ENCODE measurements around the gene ETV5. TPM values are rescaled to one million over a fixed set of nuclear protein-coding genes. Genes with fewer than 3 reads are reported as not detected.

Gene ETV5
- total and polyA plus RNA-seq, 10 of the 15 experiments (the other 5 are each of a cell fraction or from before 2014, with no cell fraction given): 5.0 to 18.4 (median 7.4) TPM

DNA sequence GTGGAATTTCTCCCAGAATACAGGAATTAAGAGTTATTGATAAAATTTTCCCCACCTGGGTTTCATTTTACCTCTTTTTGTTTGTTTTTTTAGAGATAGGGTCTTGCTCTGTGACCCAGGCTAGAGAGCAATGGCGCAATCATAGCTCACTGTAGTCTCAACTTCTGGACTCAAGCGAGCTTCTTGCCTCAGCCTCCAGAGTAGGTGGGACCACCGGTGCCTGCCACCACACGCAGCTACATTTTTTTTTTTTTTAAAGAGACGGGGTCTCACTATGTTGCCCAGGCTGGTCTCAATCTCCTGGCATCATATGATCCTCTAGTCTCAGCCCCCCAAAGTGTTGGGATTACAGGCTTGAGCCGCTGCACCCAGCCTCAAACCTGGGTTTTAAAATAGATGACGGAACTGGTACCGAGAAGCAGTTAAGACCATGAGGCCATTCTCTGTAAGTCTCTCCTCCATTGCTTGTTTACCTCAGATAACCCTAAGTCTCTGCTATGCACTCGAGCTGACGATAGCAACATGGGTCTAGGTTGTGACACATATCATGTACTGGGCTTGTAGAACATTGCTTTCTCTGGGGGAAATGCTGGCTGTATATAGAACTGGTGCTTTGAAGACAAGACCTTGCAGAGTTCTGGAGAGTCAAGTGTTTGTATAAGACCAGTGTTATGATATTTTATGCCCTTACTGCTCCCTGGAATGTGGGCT, 16.4 kb downstream of the ETV5 start:
- peaks cover 0 to 4% of the 10 kb centered on the region in 2 experiments; a peak in 2 of 4 replicates for H3K27me3 ChIP-seq (replicated peaks in 1 of 2; ENCODE audit: control insufficient read depth in 2 of 2, insufficient read depth in 2 of 2, low read length in 1 of 2)
- no TSS peak for BruUV-seq (replicated peaks)
- intact Hi-C loops (cut with micrococcal nuclease; ENCODE audit: unreplicated experiment): no loop called here

DNA sequence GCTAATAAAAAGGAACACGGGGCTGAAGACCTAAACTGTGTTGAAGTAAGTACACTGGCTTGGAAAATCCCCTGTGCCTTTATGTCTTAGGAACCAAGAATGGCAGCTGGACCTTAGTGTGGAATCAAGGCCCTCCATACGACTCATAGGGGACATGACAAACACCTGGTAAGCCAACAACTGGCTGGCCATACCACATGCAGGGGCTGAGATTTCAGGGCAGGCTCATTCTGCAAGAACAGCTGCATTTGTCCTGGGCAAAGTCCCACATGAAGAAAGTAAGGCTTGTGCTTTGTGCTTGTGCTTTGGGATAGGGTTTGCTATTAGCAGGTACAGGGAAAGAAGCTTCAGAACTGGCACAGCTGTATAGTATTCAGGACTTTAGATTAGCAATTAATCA, 18.0 kb downstream of the ETV5 start:
- WGBS (ENCODE audit: insufficient coverage, insufficient replicate concordance, low lambda C conversion rate, missing lambda C conversion rate): 6% methylated on average over 2 of the region's 2 CpGs
- intact Hi-C loops (cut with micrococcal nuclease; ENCODE audit: unreplicated experiment): no loop called here
- TF ChIP-seq, protein P1, sequence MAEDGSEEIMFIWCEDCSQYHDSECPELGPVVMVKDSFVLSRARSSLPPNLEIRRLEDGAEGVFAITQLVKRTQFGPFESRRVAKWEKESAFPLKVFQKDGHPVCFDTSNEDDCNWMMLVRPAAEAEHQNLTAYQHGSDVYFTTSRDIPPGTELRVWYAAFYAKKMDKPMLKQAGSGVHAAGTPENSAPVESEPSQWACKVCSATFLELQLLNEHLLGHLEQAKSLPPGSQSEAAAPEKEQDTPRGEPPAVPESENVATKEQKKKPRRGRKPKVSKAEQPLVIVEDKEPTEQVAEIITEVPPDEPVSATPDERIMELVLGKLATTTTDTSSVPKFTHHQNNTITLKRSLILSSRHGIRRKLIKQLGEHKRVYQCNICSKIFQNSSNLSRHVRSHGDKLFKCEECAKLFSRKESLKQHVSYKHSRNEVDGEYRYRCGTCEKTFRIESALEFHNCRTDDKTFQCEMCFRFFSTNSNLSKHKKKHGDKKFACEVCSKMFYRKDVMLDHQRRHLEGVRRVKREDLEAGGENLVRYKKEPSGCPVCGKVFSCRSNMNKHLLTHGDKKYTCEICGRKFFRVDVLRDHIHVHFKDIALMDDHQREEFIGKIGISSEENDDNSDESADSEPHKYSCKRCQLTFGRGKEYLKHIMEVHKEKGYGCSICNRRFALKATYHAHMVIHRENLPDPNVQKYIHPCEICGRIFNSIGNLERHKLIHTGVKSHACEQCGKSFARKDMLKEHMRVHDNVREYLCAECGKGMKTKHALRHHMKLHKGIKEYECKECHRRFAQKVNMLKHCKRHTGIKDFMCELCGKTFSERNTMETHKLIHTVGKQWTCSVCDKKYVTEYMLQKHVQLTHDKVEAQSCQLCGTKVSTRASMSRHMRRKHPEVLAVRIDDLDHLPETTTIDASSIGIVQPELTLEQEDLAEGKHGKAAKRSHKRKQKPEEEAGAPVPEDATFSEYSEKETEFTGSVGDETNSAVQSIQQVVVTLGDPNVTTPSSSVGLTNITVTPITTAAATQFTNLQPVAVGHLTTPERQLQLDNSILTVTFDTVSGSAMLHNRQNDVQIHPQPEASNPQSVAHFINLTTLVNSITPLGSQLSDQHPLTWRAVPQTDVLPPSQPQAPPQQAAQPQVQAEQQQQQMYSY (CRISPR knock-in tag; IDR thresholded peaks at IDR 0.05): no peak
- TF ChIP-seq ZBED1 (IDR thresholded peaks at IDR 0.05; ENCODE audit: borderline replicate concordance) (no peak), CBFB (IDR thresholded peaks at IDR 0.05; ENCODE audit: low read depth) (no peak), SP1 (IDR thresholded peaks at IDR 0.05; ENCODE audit: low read depth, low read length) (no peak), NBN (IDR thresholded peaks at IDR 0.05) (no peak), ZNF622 (IDR thresholded peaks at IDR 0.05) (no peak), SMARCA5 (IDR thresholded peaks at IDR 0.05) (no peak)
- TF ChIP-seq, protein P2, sequence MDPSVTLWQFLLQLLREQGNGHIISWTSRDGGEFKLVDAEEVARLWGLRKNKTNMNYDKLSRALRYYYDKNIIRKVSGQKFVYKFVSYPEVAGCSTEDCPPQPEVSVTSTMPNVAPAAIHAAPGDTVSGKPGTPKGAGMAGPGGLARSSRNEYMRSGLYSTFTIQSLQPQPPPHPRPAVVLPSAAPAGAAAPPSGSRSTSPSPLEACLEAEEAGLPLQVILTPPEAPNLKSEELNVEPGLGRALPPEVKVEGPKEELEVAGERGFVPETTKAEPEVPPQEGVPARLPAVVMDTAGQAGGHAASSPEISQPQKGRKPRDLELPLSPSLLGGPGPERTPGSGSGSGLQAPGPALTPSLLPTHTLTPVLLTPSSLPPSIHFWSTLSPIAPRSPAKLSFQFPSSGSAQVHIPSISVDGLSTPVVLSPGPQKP (IDR thresholded peaks at IDR 0.05; ENCODE audit: low read depth, low read length): no peak

More for the DNA sequence above, 16.4 kb downstream of the ETV5 start:
- in situ Hi-C loops (cut with MboI): no loop called here
- Histone ChIP-seq H3K4me2 (ENCODE audit: control insufficient read depth, insufficient read depth) (no peak overlapping the region), H3K36me3 (ENCODE audit: control insufficient read depth in 2 of 2, insufficient read depth in 2 of 2, low read length in 1 of 2) (no peaks in the 10 kb centered on the region), H2AFZ (ENCODE audit: control insufficient read depth, low read depth, low read length) (no peak overlapping the region), H3K4me1 (ENCODE audit: control insufficient read depth, insufficient read depth, low read length) (no peaks in the 10 kb centered on the region; the same call in 1 of the 2 replicates), H3K9me3 (replicated peaks; ENCODE audit: control insufficient read depth, insufficient read depth, low read length) (no peaks in the 10 kb centered on the region), H3K79me2 (ENCODE audit: control insufficient read depth, insufficient read depth, low read length) (no peaks in the 10 kb centered on the region), H3K27ac (ENCODE audit: control insufficient read depth, insufficient read depth) (no peak overlapping the region), H3K9ac (ENCODE audit: control insufficient read depth, insufficient read depth, low read length) (no peak overlapping the region), H4K20me1 (ENCODE audit: control insufficient read depth, insufficient read depth) (peaks cover 2% of the 10 kb centered on the region; the same call in 1 of the 2 replicates), H3K4me3 (no peak overlapping the region)
- CTCF ChIA-PET: interaction anchor here (1.7 to 1.8 kb wide), 2 partner anchors 149 kb away, joined by 3 to 6 read pairs; no protein-coding TSS in a partner anchor
- SMC1A ChIA-PET (ENCODE audit: uncharacterized antibody, unreplicated experiment): interaction anchor here (1.5 to 3.4 kb wide), 2 partner anchors 9 to 11 kb away, joined by 3 to 9 read pairs; no protein-coding TSS in a partner anchor
- no peak for FAIRE-seq
- ATAC-seq: no peak
- POLR2A ChIA-PET: no interaction called here
- WGBS (ENCODE audit: insufficient coverage, insufficient replicate concordance, low lambda C conversion rate, missing lambda C conversion rate): 86% methylated on average over 10 of the region's 10 CpGs
- RAD21 ChIA-PET (ENCODE audit: unreplicated experiment): no interaction called here
- no peak for DNase-seq (ENCODE audit: low read depth, low spot score)
- TF ChIP-seq CREM (IDR thresholded peaks at IDR 0.05; ENCODE audit: low read depth) (no peak), TBL1XR1 (IDR thresholded peaks at IDR 0.05; ENCODE audit: low read depth, low read length) (no peak), ESRRA (IDR thresholded peaks at IDR 0.05; ENCODE audit: low read length) (no peak), FOS (IDR thresholded peaks at IDR 0.05; ENCODE audit: borderline replicate concordance, extremely low read depth, insufficient read length) (no peak), LARP7 (IDR thresholded peaks at IDR 0.05) (no peak), TCF12 (IDR thresholded peaks at IDR 0.05; ENCODE audit: low read depth, low read length) (no peak), SRF (IDR thresholded peaks at IDR 0.05; ENCODE audit: low read depth in 2 of 2, low read length in 2 of 2) (no peak), RB1 (IDR thresholded peaks at IDR 0.05; ENCODE audit: borderline replicate concordance) (no peak), RAD21 (IDR thresholded peaks at IDR 0.05; ENCODE audit: insufficient read depth, low read depth, low read length) (no peak), GABPA (IDR thresholded peaks at IDR 0.05; ENCODE audit: low read depth) (no peak), SMC3 (IDR thresholded peaks at IDR 0.05; ENCODE audit: borderline replicate concordance, low read length) (no peak)
- TF ChIP-seq, protein P3, sequence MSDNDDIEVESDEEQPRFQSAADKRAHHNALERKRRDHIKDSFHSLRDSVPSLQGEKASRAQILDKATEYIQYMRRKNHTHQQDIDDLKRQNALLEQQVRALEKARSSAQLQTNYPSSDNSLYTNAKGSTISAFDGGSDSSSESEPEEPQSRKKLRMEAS (IDR thresholded peaks at IDR 0.05; ENCODE audit: low read depth, low read length): no peak

More for the DNA sequence above, 18.0 kb downstream of the ETV5 start:
- ChIA-PET RAD21 (ENCODE audit: unreplicated experiment) (no interaction called here), SMC1A (ENCODE audit: uncharacterized antibody, unreplicated experiment) (interaction anchor here (0.9 to 3.4 kb wide), 2 partner anchors 10 to 151 kb away, joined by 3 to 9 read pairs; no protein-coding TSS in a partner anchor), POLR2A (no interaction called here), CTCF (interaction anchor here (1.8 kb wide), 1 partner anchor 150 kb away, joined by 6 read pairs; no protein-coding TSS in a partner anchor)
- FAIRE-seq (no peak), ATAC-seq (no peak), DNase-seq (ENCODE audit: low read depth, low spot score) (no peak)
- Histone ChIP-seq H3K36me3 (ENCODE audit: control insufficient read depth in 2 of 2, insufficient read depth in 2 of 2, low read length in 1 of 2) (no peaks in the 10 kb centered on the region), H3K79me2 (ENCODE audit: control insufficient read depth, insufficient read depth, low read length) (no peaks in the 10 kb centered on the region), H3K27me3 (replicated peaks in 1 of 2; ENCODE audit: control insufficient read depth in 2 of 2, insufficient read depth in 2 of 2, low read length in 1 of 2) (peaks cover 0 to 4% of the 10 kb centered on the region in 2 experiments; a peak in 2 of 4 replicates), H3K4me3 (no peak overlapping the region), H3K4me1 (ENCODE audit: control insufficient read depth, insufficient read depth, low read length) (no peaks in the 10 kb centered on the region; the same call in 1 of the 2 replicates), H2AFZ (ENCODE audit: control insufficient read depth, low read depth, low read length) (no peak overlapping the region), H3K9me3 (replicated peaks; ENCODE audit: control insufficient read depth, insufficient read depth, low read length) (no peaks in the 10 kb centered on the region), H3K9ac (ENCODE audit: control insufficient read depth, insufficient read depth, low read length) (no peak overlapping the region), H3K4me2 (ENCODE audit: control insufficient read depth, insufficient read depth) (no peak overlapping the region), H3K27ac (ENCODE audit: control insufficient read depth, insufficient read depth) (no peak overlapping the region), H4K20me1 (ENCODE audit: control insufficient read depth, insufficient read depth) (peaks cover 2% of the 10 kb centered on the region; the same call in 1 of the 2 replicates)
- BruUV-seq (replicated peaks): no TSS peak
- in situ Hi-C loops (cut with MboI): no loop called here

Data from GM12878 (cell line).